HG03520 (cell line): ENCODE measurements around the gene TBC1D22A.

Experiments used
- ATAC-seq: cut with Tn5 transposase; IDR thresholded peaks from one replicate; pipeline ENCODE4 v1.9.1; 2021; ENCODE audit warnings: mild to moderate bottlenecking, moderate library complexity; ENCODE audit not compliant: unreplicated experiment

Gene TBC1D22A

GRCh38 chr22:46902436-46902835 is 140.0 kb downstream of the TBC1D22A start:
- ATAC-seq, result no peak

- no peak for ATAC-seq
These were observed 140.8 kb downstream of the TBC1D22A start for GRCh38 chr22:46902998-46903916.

- ATAC-seq, result no peak
These were observed 143.0 kb downstream of the TBC1D22A start for GRCh38 chr22:46905415-46905814.

DNA sequence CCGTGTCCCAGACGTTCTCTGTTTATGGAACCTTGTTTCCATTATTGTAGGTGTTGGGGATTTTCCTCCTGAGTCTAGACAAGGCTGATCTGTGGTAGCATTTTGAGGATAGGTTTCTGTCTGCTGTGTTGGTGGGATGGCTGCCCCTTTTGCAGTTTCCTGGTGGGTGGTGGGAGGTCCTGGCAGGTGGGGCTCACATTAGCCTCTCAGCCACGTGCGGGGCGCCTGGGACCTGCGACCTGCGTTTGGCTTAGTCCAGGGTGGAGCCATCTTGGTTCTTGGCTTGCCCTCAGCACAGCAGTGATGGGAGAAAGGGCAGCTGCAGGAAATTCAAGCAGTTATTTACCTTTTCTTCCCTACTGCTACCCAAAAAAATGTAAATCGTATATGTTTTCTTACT is 143.4 kb downstream of the TBC1D22A start:
- ATAC-seq, result no peak

DNA sequence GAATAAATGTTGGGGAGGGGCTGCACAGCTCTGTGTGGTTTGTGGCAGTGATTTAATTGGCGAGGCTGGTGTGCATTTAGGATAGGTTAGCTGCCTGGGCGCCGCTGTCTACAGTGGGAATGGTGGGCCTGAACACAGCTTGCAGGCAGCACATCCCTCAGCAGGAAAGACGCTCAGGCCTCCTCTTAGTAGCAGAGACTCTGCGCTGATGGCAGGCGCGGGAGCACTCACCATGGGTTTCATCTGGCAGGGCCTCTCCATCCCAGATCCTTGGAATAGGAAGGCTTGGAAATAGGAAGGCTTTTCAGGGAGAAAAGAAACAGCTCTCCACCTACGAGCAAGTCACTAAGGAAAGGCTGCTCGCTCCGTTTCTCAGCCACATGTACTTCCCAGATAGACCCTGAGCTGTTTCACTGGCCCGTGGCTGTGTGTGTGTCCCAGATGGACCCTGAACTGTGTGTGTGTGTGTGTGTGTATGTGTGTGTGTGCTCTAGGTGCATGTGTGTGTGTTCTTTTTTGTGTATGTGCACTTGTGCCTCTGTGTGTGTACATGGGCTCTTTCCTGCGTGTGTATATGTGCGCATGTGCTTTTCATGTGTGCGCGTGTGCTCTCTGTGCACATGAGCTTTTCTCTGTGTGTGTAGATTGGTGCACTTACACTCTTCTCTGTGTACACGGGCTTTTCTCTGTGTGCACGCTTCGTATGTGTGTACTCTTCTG is 144.0 kb downstream of the TBC1D22A start:
- ATAC-seq, result no peak

GRCh38 chr22:46907241-46908215 is 145.1 kb downstream of the TBC1D22A start:
- no peak for ATAC-seq

DNA sequence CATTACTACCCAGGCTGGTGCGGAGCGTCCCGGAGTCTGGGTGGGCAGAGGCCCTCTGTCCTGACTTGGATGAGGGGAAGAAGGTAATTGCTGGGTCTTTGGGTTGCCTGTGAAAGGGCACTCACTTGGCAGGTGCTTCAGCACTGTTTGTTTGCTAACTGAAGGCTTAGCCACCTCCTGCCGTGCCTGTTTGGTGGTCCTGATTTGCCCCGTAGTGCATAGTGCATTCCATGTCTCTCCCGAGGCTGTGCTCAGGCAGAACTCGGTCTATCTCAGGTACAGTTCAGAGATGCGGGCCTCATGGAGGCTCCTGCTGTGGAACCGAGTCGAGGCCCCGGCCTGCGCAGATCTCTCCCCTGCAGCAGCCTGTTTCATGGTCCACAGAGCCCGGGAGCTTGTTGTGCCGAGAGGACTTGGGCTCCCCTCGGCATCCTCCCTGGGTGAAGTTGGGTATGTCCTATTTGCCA is 146.2 kb downstream of the TBC1D22A start:
- ATAC-seq, result no peak

- no peak for ATAC-seq
These were observed 147.0 kb downstream of the TBC1D22A start for GRCh38 chr22:46909237-46910030.

- no peak for ATAC-seq
These were observed 148.2 kb downstream of the TBC1D22A start for GRCh38 chr22:46910624-46911023.

DNA sequence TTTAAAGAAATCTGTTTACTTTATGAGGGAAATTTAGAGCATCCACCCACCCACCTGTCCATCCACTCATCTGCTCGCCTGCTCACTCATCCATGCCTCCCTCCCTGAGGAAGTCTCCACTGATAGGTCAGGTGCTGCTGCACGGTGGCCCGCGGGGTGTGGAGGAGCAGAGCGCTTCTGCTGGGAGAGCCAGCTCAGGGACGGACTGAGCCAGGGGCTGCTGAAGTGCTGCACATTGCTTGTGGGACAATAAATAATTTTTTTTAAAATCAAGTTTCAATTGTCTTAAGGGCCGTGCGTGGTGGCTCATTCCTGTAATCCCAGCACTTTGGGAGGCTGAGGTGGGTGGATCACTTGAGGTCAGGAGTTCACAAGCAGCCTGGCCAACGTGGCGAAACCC is 148.9 kb downstream of the TBC1D22A start:
- ATAC-seq, result no peak

DNA sequence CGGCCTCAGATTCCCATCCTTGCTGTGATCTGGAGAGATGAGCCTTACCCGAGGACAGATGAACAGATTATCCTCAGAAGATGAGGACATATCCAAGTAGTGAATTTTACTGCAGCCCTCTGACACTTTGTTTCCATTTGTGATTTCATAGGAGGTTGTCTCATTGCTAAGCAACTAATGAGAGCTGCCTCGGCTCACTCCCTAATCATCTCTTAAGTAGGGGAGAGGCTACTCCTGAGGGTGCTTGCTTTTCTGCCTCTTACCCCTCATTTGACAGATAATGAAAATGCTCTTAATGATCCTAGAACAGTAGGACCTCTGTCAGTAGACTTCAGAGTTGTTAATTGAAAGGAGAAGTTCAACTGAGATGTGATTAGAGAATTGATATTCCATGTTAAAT is 150.9 kb downstream of the TBC1D22A start:
- no peak for ATAC-seq

DNA sequence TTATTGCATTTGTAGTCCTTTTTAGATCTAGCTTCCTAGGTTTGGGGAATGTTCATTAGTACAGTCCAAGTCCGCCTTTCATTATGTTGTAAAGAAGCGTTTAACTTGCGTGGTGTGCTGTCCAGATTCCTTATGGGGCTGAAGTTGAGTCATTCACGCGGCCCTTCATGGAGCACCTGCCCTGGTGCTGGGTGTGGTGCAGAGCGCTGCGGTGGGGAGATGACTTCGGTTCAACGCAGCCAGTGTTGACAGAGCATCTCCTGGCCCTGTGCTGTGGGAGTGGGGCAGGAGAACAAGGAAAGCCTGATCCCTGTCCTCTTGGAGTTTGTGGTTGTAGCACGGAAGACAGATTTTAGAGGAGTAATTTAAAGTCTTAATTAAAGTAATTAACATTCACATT is 152.0 kb downstream of the TBC1D22A start:
- no peak for ATAC-seq

DNA sequence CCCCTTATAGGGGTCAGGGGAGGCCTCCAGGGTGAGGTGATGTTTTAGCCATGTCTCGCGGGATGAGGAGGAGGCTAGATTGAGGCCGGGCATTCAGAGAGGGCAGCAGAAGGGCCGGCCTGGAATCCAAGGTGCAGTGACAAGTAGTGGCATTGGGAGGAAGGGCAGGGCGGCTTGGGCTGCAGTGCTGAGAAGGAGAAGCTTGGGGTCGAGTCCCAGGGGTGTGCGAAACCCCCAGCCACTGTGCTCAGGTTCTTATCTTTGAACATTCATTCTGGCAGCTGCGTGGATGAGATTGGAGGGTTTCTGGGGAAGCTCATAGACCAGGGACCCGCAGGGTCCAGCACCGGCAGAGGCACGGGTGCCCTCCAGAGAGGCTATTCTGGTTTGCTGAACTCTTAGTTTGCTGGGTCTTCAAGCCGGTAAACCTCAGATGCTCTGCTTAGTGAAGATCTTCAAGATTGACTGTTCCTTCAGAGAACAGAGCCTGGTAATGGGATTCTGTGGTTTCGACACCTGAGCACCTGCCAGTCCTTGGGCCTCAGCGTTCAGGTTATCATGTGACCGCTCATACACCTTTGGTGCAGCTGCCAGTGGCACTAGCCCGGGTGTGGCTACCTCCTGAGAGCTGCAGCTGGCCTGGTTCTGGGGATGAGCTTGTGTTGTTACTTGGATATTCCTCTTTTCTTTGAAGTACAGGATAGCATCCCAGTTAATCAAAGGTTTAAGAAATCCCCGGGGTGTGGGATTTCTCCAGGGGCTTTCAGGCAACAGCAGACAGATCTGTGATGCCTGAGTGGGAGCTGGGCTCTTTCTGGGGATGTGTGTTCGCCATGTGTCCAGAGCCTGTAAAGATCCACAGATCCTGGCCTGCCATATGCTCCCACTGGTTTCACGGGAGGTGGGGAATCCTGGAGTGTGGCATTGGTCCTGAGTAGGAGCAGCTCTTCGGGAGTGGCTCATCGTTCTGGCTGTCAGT is 152.8 kb downstream of the TBC1D22A start:
- no peak for ATAC-seq

- ATAC-seq, result no peak
These were observed 153.7 kb downstream of the TBC1D22A start for GRCh38 chr22:46915950-46916730.

DNA sequence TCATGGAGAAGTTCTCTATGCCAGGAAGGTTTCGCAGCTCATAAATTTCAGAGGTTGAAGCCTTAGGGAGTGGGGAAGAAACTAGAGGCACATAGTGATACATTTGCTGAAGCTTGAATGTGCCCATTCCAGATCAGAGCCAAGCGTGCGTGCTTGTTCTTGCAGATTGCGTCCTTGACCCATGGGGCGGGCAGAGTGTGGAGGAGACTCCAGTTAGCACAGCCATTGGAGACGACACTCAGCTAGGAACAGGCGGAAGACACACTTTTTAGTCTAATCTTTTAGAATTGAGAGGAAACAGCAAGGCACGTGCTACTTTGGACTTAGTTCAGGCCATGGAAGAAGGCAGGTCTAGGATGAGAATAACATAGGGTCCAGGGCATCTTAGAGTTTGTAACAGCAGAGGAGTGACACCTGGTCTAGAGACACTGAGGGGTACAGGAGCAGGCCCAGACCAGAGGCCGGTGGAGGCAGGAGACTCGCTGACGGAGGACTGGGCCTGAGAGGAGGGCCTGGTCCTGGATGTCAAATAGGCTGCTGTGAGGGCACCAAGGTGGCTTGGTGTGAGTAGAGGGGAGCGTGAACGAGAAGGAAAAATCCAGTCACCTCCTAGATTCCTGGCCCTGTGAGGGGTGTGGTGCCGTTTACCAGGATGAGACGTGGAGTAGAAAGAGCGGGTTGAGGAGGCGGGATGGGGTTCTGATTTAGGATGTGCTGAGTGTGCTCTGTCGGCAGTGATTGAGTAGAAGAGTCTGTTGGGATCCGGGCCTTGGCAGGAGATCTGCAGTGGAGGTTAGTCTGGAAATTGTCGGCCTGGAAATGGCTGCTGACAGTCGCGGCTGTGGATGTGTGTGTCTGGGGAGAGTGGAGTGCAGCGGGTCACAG is 154.7 kb downstream of the TBC1D22A start:
- no peak for ATAC-seq

GRCh38 chr22:46917771-46918101 is 155.3 kb downstream of the TBC1D22A start:
- no peak for ATAC-seq

DNA sequence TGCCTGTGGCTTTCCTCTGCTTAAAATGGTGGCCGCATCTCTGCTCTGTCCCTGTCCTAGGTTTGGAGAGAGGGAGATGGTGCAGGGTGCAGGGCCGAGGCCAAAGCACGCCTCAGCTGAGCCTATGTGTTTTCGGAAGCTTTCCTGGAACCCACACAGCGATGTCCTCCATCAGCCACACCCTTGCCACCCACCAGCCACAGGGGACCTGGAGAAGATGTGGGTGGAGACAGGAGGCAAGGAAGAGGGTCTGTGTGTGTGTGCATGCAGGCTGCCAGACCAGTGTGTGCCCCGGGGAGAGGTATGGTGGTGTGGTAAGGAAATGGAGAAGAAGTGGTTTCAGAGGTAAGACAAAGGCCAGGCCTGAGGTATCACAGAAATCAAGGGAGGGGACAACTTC is 155.7 kb downstream of the TBC1D22A start:
- ATAC-seq, result no peak
